ENCODE data around the gene CCDC117.

The CCDC117 gene

DNA sequence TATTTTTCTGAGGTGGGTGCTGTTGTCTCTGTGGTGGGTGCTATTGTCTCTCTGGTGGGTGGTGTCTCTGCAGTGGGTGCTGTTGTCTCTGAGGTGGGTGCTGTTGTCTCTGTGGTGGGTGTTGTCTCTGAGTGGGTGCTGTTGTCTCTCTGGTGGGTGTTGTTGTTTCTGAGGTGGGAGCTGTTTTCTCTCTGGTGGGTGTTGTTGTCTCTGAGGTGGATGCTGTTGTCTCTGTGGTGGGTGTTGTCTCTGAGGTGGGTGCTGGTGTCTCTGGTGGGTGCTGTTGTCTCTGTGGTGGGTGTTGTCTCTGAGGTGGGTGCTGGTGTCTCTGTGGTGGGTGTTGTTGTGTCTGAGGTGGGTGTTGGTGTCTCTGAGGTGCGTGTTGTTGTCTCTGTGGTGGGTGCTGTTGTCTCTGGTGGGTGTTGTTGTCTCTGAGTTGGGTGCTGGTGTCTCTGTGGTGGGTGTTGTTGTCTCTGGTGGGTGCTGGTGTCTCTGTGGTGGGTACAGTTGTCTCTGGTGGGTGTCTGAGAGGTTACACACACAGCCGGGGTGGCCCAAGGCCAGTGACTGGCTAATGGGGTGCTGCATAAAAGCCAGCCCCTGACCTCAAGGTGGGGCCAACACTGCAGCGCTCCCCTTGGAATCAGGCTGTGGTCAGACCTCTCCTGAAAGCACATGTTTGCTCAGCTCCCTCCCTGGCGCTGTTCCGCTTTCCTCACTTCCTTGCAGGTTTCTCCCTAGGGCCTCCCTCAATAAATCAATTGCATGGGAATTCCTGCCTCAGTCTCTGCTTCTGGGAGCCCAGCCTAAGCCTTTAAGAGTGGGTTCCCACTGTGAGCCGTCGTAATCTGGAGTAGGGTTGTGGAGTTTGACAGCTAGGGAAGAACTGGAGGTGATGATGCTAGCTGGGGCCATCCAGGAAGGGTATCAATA, 58.9 kb downstream of the CCDC117 start:
- DNase-seq = no peak

DNA sequence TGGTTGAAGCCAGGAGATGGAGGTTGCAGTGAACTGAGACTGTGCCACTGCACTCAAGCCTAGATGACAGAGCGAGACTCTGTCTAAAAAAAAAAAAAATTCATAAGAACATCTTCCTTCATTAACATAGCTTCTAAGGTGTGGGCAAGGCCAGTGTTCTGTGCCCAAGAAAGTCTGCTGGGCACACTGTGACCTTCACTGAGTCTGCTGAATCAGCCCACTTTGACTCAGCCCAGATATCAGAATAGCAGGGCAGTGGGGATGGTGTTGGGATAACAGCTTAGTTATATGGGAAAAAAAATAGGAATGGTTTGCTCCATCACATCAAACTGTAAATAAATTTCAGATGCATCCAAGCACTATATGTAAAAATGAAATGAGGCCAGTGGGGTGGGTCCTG, 60.2 kb downstream of the CCDC117 start:
- no peak for DNase-seq

GRCh38 chr22:28833276-28833923, 60.9 kb downstream of the CCDC117 start:
- DNase-seq = no peak

GRCh38 chr22:28835630-28836189, 63.2 kb downstream of the CCDC117 start:
- DNase-seq = no peak

GRCh38 chr22:28837640-28838039, 65.1 kb downstream of the CCDC117 start:
- no peak for DNase-seq

Measured in NCI-H510A (cell line).